Measurements from ENCODE around the gene TRIM8.

Gene TRIM8

GRCh38 chr10:102644066-102644645, at the start of gene TRIM8:
TRIM8 (plus strand) TSS chr10:102644479; CDS start chr10:102644618, 139 bp downstream.
- peak; percentile 74 for DNase-seq

GRCh38 chr10:102595293-102595692, 49.0 kb upstream of the TRIM8 start:
- DNase-seq, result no peak

- DNase-seq, result no peak
These were observed 48.4 kb upstream of the TRIM8 start for GRCh38 chr10:102595897-102596296.

GRCh38 chr10:102596506-102596971, 47.7 kb upstream of the TRIM8 start:
- peak; percentile 67 for DNase-seq

- no peak for DNase-seq
These were observed 46.9 kb upstream of the TRIM8 start for GRCh38 chr10:102597131-102597991.

- DNase-seq, result no peak
These were observed 46.0 kb upstream of the TRIM8 start for GRCh38 chr10:102598243-102598642.

- DNase-seq, result no peak
These were observed 44.5 kb upstream of the TRIM8 start for GRCh38 chr10:102599565-102600327.

- DNase-seq, result no peak
These were observed 43.5 kb upstream of the TRIM8 start for GRCh38 chr10:102600816-102601215.

- DNase-seq, result no peak
These were observed 42.6 kb upstream of the TRIM8 start for GRCh38 chr10:102601639-102602038.

- DNase-seq, result no peak
These were observed 41.8 kb upstream of the TRIM8 start for GRCh38 chr10:102602272-102603045.

- DNase-seq, result no peak
These were observed 40.3 kb upstream of the TRIM8 start for GRCh38 chr10:102603946-102604345.

GRCh38 chr10:102604439-102604841, 39.8 kb upstream of the TRIM8 start:
- DNase-seq, result no peak

GRCh38 chr10:102605712-102606111, 38.6 kb upstream of the TRIM8 start:
- DNase-seq, result no peak

GRCh38 chr10:102608487-102608886, 35.8 kb upstream of the TRIM8 start:
- no peak for DNase-seq

- no peak for DNase-seq
These were observed 33.8 kb upstream of the TRIM8 start for GRCh38 chr10:102610441-102610887.

- no peak for DNase-seq
These were observed 32.7 kb upstream of the TRIM8 start for GRCh38 chr10:102611514-102612087.

GRCh38 chr10:102612964-102613275, 31.4 kb upstream of the TRIM8 start:
- DNase-seq, result no peak

- no peak for DNase-seq
These were observed 31.0 kb upstream of the TRIM8 start for GRCh38 chr10:102613286-102613685.

GRCh38 chr10:102613785-102614184, 30.5 kb upstream of the TRIM8 start:
- DNase-seq, result no peak

GRCh38 chr10:102614888-102615287, 29.4 kb upstream of the TRIM8 start:
- no peak for DNase-seq

- peak; percentile 8 for DNase-seq
These were observed 28.9 kb upstream of the TRIM8 start for GRCh38 chr10:102615361-102615760.

- no peak for DNase-seq
These were observed 28.1 kb upstream of the TRIM8 start for GRCh38 chr10:102616066-102616770.

Data from NCI-H146 (cell line).